Mucosa of stomach (tissue), 1 donor: ENCODE measurements around the gene RECQL5.

ENCODE experiments used
- H3K27me3 ChIP-seq: one replicate; pipeline ENCODE4 v1.7.0; 2013; ENCODE audit warnings: mild to moderate bottlenecking, low read length; ENCODE audit not compliant: control insufficient read depth, insufficient read depth
- H3K36me3 ChIP-seq: one replicate; pipeline ENCODE4 v1.7.0; 2013; ENCODE audit warnings: low read length; ENCODE audit not compliant: control insufficient read depth, insufficient read depth
- H3K4me1 ChIP-seq: one replicate; pipeline ENCODE4 v1.7.0; 2013; ENCODE audit warnings: mild to moderate bottlenecking, low read length; ENCODE audit not compliant: control insufficient read depth, insufficient read depth
- H3K4me3 ChIP-seq: one replicate; pipeline ENCODE4 v1.7.0; 2013; ENCODE audit warnings: low read length
- H3K9ac ChIP-seq: one replicate; pipeline ENCODE4 v1.7.0; 2013; ENCODE audit warnings: mild to moderate bottlenecking, low read length, moderate library complexity
- H3K9me3 ChIP-seq: one replicate; pipeline ENCODE4 v1.7.0; 2013; ENCODE audit warnings: mild to moderate bottlenecking, low read length, moderate library complexity; ENCODE audit not compliant: control insufficient read depth
- donor health status: Pancreatic carcinoma.

RECQL5 gene

GRCh38 chr17:75636381-75637142, 30.4 kb downstream of the RECQL5 start:
- Histone ChIP-seq H3K9ac (peak overlapping the region; percentile 90), H3K36me3 (peaks cover under 1% of the 10 kb centered on the region), H3K4me1 (peaks cover 89% of the 10 kb centered on the region), H3K27me3 (no peaks in the 10 kb centered on the region), H3K9me3 (no peaks in the 10 kb centered on the region), H3K4me3 (peak overlapping the region; percentile 16)

- peak overlapping the region; percentile 78 for H3K4me3 ChIP-seq
- H3K4me1 ChIP-seq, result peaks cover 80% of the 10 kb centered on the region
- H3K36me3 ChIP-seq, result no peaks in the 10 kb centered on the region
- peak overlapping the region; percentile 90 for H3K9ac ChIP-seq
- H3K27me3 ChIP-seq, result no peaks in the 10 kb centered on the region
- H3K9me3 ChIP-seq, result no peaks in the 10 kb centered on the region
Observed at GRCh38 chr17:75635610-75636202, 31.2 kb downstream of the RECQL5 start.

GRCh38 chr17:75634754-75635609, 32.0 kb downstream of the RECQL5 start:
- peaks cover 6% of the 10 kb centered on the region for H3K36me3 ChIP-seq
- H3K4me1 ChIP-seq, result peaks cover 73% of the 10 kb centered on the region
- H3K4me3 ChIP-seq, result peak overlapping the region; percentile 78
- no peaks in the 10 kb centered on the region for H3K27me3 ChIP-seq
- H3K9ac ChIP-seq, result peak overlapping the region; percentile 90
- no peaks in the 10 kb centered on the region for H3K9me3 ChIP-seq

- no peaks in the 10 kb centered on the region for H3K27me3 ChIP-seq
- H3K36me3 ChIP-seq, result peaks cover 12% of the 10 kb centered on the region
- peak overlapping the region; percentile 90 for H3K9ac ChIP-seq
- no peaks in the 10 kb centered on the region for H3K9me3 ChIP-seq
- peaks cover 68% of the 10 kb centered on the region for H3K4me1 ChIP-seq
- peak overlapping the region; percentile 78 for H3K4me3 ChIP-seq
Observed at GRCh38 chr17:75634376-75634740, 32.6 kb downstream of the RECQL5 start.

- no peaks in the 10 kb centered on the region for H3K9me3 ChIP-seq
- peaks cover 12% of the 10 kb centered on the region for H3K36me3 ChIP-seq
- H3K27me3 ChIP-seq, result no peaks in the 10 kb centered on the region
- H3K4me1 ChIP-seq, result peaks cover 61% of the 10 kb centered on the region
- peak overlapping the region; percentile 78 for H3K4me3 ChIP-seq
- peak overlapping the region; percentile 90 for H3K9ac ChIP-seq
Observed at GRCh38 chr17:75633486-75634375, 33.2 kb downstream of the RECQL5 start.

GRCh38 chr17:75632863-75633485, 34.0 kb downstream of the RECQL5 start, which contains the start of gene SMIM5:
Gene SMIM5 (plus strand): TSS chr17:75633434. CDS start chr17:75640202, 6,768 bp downstream.
- Histone ChIP-seq H3K9me3 (no peaks in the 10 kb centered on the region), H3K4me1 (peaks cover 55% of the 10 kb centered on the region), H3K27me3 (no peaks in the 10 kb centered on the region), H3K4me3 (peak within 1 kb of the TSS; percentile 78), H3K36me3 (peaks cover 12% of the 10 kb centered on the region), H3K9ac (peak within 1 kb of the TSS; percentile 90)

- Histone ChIP-seq H3K9ac (peak overlapping the region; percentile 90), H3K4me1 (peaks cover 49% of the 10 kb centered on the region), H3K9me3 (no peaks in the 10 kb centered on the region), H3K27me3 (no peaks in the 10 kb centered on the region), H3K4me3 (no peak overlapping the region), H3K36me3 (peaks cover 12% of the 10 kb centered on the region)
Observed at GRCh38 chr17:75632428-75632827, 34.5 kb downstream of the RECQL5 start.

- peaks cover 18% of the 10 kb centered on the region for H3K36me3 ChIP-seq
- H3K4me3 ChIP-seq, result no peak overlapping the region
- H3K4me1 ChIP-seq, result peaks cover 38% of the 10 kb centered on the region
- H3K9me3 ChIP-seq, result no peaks in the 10 kb centered on the region
- no peaks in the 10 kb centered on the region for H3K27me3 ChIP-seq
- no peak overlapping the region for H3K9ac ChIP-seq
Observed at GRCh38 chr17:75631353-75631752, 35.6 kb downstream of the RECQL5 start.

GRCh38 chr17:75630071-75630917, 36.7 kb downstream of the RECQL5 start:
- Histone ChIP-seq H3K36me3 (peaks cover 21% of the 10 kb centered on the region), H3K4me3 (no peak overlapping the region), H3K4me1 (peaks cover 29% of the 10 kb centered on the region), H3K9ac (no peak overlapping the region), H3K27me3 (no peaks in the 10 kb centered on the region), H3K9me3 (no peaks in the 10 kb centered on the region)

- Histone ChIP-seq H3K4me1 (peaks cover 18% of the 10 kb centered on the region), H3K27me3 (no peaks in the 10 kb centered on the region), H3K9me3 (no peaks in the 10 kb centered on the region), H3K36me3 (peaks cover 21% of the 10 kb centered on the region), H3K9ac (no peak overlapping the region), H3K4me3 (no peak overlapping the region)
Observed at GRCh38 chr17:75629157-75629556, 37.8 kb downstream of the RECQL5 start.
